Measurements from ENCODE around the gene SLC4A1.

SLC4A1 gene

DNA sequence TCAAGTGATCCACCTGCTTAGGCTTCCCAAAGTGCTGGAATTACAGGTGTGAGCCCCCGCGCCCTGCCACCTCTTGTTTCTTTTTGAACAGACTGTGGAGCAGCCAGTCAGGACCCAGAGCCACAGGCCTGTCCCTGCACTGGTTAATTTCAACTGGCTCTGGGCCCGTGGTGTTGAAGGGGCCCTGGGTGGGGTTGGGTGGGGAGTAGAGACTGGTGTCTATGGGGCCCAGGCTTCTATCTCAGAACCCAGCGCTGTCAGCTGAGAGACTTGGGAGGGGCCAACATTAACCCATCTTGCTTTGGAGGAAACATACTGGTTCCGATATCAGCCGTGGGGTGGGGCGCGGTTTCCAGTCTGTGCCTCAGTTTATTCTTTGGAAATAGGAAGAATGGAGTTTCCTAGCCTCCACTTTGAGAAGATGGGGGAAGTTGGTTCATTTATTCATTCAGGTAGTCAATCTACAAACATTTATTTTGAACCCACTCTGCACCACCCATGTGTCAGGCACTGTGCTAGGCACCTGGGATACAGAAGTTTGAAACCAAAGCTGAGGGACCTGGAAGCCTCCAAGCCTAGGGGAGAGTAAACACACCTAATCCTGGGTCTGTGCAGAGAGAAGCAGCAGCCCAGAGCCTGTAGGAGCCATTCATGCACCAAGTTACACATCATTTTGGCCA is 15.5 kb upstream of the SLC4A1 start:
- no peak for DNase-seq (ENCODE audit: low spot score)

DNA sequence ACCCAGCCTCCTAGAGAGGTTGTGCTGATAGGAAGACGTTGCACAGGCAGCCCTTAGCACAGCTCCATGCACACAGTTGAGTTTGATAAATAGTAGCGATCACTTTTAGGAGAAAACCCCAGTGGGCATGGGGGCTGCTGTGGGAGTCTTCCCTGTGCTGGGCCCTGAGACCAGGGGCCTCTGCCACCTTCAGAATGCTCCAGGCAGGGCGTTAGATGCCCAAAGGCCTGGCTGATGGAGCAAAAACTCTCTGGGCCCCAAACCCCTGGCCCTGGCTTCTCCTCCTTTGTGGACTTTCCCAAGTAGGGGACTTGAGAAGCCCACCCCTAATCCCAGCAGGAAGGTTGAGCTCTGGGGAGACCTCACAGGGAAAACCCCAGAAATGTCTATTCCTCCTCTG is 14.3 kb upstream of the SLC4A1 start:
- no peak for DNase-seq (ENCODE audit: low spot score)

DNA sequence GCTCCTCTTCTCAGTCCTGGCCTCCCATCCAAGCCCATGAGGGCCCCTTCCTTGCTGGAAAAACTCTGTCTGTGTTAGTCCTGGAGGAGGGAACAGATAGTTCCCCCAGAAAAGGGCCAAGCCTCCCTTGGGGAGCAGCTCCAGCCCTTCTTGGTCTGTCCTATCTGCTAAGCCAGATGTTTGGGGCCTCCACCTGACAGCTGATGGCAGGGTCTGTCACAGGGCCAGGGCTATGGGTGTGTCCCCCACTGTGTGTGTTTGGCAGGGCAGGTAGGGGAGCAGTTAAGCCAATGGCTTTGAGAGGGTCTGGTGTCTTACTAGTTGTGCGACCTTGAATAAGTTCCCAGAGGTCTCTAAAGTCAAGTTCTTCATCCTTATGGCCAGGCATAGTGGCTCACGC is 13.6 kb upstream of the SLC4A1 start:
- no peak for DNase-seq (ENCODE audit: low spot score)

DNA sequence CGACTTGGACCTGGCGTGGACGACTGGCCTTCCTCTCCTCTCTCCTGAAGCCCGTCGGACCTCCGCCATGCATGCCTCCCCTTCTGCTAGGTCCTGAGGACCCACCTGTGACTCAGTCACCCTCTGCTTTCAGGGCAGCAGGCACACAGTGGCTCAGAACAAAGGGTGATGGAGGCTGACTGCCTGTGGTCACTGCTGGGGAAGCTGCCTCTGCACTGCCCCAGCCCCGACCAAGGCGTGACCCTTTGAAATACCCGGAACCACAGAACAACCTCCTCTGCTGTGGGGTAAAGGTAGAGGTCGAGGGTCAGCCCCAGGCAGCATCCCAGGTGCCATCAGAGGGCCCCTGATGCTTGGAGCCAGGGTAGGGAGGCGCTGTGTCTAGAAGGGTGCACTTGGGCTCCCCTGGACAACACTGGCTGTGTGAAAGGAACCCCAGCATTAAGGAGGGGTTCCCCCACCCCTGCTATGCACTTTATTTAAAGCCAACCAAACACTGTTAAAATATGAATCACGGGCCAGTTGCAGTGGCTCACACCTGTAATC is 12.5 kb upstream of the SLC4A1 start:
- no peak for DNase-seq (ENCODE audit: low spot score)

DNA sequence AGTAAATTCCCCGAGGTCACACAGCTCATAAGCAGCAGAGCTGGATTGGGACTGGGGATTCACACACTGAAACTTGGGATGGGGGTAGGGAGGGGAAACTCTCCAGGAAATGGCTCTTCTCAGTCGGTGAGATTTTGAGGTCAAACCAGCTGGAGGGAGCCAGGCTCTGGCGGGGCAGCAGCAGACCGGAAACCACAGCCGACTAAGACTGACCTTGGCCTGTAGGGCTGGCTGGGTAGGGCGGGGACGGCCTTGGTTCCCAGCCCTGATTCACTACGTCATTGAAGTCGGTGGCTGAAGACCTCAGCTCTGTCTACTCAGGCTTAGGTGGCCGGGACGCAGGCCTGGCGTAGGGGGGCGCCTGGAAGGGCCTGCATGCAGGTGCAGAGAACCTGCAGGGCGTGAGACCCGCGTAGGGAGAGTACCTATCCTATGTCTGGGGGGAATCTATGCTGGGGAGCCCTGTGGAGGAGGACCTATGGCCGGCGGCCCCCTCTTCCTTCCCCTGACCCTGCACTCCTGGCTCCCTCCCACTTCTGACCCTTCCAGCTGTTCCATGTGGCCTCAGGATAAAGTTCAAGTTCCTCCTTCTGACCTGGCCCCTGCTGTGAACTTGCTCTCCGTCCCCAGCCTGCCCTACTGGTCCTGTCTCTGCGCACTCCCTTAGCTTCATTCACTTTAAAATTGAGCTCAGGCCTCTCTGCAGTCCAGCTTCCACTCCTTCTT is 11.9 kb upstream of the SLC4A1 start:
- DNase-seq (ENCODE audit: low spot score), result no peak

DNA sequence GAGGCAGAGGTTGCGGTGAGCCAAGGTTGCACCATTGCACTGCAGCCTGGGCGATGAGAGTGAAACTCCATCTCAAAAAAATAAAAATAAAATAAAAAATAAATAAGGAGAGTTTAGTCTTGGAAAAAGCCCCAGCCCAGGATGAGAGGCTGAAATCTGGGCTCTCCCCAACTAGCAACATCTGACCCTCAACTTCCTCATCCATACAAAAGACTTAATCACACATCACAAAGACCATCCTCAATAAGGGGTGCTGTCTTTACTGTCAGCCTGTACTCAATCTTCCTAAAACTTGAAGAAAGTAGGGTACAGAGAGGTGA is 11.4 kb upstream of the SLC4A1 start:
- no peak for DNase-seq (ENCODE audit: low spot score)

DNA sequence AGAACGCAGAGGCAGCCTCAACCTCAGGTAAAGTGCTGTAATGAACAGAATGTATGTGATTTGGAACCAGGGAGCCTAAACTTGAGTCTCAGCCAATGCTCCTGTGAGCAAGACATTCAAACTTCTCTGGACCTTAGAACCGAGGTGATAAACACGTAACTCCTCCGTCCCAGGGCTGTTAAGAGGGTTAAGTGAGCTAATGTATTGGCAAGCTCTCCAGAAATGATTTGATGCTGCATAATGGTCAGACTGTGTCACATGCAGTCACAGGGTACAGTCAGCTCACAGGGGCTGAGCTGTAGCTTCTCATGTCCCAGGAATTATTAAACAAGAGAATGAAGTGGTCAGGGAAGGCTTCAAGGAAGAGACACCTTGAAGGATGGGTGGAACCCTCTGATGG is 10.0 kb upstream of the SLC4A1 start:
- no peak for DNase-seq (ENCODE audit: low spot score)

DNA sequence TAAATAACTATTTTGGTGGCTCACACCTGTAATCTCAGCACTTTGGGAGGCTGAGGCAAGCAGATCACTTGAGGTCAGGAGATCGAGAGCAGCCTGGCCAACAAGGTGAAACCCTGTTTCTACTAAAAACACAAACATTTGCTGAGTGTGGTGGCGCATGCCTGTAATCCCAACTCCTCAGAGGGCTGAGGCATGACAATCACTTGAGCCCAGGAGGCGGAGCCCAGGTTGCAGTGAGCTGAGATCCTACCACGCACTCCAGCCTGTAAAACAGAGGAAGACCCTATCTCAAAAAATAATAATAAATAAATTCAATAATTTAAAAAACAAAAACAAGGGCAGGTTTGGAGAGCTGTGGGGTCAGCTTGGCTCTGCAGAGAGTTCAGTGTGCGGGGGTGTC is 5.7 kb upstream of the SLC4A1 start:
- no peak for DNase-seq (ENCODE audit: low spot score)

DNA sequence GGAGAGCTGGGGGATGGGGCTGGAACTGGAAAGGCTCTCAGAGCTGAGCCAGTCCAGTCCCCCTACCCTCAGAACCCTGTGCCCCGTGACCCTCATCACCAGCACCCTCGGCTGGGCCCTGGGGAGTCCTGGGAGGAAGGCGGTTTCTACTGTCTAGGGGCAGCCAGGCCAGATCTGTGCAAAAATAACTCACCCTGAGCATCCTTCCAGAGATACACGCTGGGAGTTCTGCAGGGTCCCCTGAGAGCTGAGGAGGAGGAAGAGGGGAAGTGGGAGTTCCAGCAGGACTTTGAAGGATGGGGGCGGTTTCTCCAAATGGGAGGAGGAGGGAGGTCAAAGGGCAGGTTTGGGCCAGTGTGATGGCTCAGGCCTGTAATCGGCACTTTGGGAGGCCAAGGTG is 5.0 kb upstream of the SLC4A1 start:
- no peak for DNase-seq (ENCODE audit: low spot score)

DNA sequence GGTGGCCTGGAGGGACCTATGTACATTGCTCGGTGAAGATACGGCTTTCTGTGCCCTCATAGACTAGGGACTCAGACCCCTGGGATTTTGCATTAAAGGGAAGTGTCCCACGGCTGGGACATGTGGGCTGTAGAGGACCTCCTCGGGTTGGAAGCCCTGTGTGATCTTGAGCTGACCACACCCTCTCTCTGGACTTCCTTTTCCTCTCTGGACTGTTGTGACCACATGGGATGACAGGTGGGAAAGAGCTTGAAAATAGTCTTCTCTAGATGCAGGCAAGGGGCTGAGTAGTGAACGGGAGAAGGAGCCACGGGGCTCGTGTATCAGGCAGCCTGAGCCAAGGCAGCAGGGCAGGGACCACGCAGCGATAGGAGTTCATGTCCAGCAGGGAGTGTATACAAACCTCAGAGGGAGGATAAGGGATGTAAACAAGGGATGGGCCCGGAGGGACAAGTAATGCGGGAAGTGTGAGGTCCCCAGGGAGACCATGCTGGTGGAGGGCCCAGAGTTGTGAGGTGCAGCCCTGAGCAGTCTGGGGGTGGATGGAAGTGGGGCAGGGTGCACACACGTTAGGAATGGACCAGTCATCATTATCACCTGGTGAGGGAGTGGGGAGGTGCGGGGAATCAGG is 4.5 kb upstream of the SLC4A1 start:
- DNase-seq (ENCODE audit: low spot score), result no peak

DNA sequence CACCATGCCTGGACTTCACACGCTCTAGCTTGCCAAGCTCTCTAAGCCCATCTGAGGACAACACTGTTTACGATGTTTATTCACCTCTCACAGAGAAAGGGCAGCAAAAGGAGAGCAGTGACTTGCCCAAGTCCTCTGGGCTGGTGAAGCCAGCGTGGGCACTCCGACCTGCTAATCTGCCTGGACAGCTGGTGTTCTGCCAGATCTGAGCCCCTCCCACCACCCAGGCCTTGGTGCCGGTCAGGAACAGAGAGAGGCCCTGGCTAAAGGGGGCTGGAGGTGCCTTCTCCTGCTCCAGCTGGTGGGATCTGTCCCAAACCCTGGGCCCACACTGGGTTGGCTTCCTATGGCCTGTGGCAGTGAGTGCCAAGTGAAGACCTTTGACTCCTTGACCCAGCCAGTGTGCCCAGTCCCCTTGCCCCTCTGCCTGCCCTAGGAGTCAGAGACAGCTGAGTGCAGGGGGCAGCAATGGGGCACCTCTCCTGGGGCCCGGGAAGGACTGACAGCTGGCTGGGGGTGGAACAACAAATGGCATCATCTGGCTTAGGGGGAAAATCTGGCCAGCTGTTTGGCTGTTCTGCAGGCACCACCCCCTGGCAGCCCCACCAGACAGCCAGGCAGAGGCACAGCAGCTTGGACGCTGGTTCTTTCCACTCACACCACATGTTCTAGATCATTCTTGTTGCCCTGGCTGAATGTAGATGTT is 1.8 kb upstream of the SLC4A1 start:
- peak; percentile 3 for DNase-seq (ENCODE audit: low spot score)

DNA sequence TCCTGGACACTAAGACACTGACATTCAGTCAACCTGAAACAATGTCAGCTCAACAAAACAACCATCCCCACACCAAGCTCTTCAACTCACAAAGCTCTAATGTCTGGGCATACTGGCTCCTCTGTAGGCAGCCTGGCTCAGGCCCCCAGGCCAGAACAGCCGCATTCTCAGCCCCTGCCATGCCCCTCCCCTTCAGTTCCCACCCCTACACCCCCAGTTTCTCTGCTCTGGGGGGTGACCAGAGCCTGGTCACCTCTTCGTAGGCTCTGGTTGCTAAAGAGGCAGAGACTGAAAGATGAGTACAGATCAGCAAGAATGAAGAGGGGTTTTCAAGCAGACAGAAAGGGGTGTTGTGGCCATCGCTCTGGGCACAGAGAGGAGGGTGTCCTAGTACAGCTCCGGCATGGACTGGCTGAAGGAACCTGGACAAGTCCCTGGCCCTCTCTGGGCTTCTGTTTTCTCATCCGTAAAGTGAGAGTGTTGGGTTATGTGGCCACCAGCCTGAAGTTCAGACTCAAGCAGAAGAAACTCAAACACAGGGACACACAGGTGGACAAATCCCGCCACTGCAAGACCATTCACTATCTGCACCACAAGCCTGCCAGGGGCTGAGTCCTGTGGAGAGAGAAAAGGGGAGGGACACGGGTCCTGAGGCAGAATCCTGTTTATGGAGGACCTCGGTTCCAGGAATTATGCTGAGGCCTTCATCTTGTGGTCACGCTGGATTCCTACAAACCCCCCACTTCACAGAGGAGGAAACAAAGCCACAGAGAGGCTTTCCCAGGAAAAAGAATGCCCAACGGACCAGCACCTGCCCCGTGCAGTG is 987 bp upstream of the SLC4A1 start:
- DNase-seq (ENCODE audit: low spot score), result peak; percentile 18

DNA sequence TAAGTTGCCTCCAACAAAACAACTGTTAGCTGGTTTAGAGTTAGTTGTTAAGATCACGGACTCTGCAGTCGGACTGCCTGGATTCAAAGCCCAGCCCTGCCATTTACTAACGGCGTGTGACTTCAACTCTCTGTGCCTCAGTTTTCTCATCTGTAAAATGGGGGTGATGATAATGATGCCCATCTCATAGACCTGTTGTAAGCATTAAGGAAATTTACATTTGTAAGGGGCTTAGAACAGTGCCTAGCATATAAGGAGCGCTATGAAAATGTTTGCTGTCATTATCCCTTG is 825 bp downstream of the SLC4A1 start:
- no peak for DNase-seq (ENCODE audit: low spot score)

DNA sequence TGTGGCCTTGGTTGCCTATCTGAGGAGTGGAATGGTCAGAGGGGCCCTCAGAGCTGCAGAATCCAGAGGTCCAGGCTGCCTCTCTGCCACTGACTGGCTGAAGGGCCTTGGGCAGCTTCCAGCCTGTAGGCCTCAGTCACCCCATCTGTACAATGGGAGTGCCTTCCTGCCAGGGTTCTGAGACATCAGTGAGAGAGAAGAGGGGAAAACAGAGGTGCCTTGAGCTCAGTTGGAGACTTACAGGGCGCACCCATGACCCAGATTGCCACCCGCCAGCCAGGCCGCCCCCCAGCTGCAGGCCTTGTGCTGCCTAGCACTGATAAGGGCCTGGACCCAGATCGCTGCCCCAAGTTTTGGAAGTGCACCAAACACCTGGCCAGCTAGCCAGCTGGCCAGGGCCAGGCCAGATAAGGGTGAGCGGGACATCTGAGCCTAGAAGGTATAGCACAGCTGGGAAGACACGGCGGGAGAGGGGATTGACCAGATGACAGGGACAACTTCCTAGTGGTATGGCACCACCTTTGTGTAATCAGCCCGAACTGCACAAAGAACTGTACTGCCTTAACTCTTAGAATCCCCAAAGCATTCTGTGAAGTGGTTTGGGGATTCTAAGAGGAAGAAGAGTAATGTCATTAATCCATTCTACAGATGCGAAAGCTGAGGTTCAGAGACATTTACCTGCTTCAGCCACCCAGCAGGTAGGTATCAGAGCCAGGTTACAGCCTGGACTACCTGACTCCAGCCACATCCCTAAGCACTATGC is 1.4 kb downstream of the SLC4A1 start:
- DNase-seq (ENCODE audit: low spot score), result no peak

DNA sequence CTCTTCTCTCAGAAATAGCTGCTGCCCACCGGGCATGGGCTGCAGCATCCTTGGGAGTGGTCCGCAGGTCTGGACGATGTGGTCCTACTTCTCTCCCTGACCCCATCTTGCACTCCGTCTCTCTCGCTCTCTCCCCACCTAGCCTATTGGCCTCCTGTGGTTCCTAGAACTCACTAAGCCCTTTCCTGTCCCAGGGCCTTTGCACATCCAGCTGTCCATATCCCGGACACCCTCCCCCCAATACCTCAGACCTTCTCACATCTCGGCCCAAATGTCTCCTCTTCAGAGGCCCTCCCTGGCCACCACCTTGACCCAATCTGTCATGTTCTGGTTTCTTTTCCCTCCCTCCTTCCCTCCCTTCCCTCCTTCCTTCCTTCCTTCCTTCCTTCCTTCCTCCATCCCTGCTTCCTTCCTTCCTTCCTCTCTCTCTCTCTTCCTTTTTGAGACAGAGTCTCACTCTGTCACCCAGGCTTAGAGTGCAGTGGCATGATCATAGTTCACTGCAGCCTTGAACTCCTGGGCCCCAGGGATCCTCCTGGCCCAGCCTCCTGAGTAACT is 4.5 kb downstream of the SLC4A1 start:
- DNase-seq (ENCODE audit: low spot score), result no peak

DNA sequence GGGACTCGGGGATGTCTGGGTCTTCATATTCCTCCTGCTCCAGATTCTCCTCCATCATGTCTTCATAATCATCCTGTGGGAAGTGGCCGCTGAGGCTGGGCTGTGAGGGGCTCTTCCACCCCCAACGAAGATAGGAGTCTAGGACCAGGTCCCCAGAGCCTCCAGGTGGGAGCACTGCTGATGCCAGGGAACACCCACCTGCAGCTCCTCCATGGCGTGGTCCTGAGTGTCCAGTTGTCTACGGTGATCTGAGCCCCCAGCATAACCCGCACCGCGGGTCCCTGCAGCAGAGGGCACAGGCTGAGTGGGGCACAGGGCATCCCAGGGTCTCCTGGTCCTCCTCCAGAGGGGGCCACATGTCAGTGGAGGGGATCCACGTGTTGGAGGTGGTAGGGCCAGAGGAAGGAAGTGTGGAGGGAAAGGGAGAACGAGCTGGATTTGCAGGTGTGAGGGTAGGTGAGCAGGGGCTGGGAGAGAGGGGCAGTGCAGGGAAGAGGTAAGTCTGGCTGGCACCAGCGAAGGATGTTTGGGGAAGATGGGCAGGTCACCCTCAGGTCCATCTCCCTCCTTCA is 5.2 kb downstream of the SLC4A1 start:
- no peak for DNase-seq (ENCODE audit: low spot score)

DNA sequence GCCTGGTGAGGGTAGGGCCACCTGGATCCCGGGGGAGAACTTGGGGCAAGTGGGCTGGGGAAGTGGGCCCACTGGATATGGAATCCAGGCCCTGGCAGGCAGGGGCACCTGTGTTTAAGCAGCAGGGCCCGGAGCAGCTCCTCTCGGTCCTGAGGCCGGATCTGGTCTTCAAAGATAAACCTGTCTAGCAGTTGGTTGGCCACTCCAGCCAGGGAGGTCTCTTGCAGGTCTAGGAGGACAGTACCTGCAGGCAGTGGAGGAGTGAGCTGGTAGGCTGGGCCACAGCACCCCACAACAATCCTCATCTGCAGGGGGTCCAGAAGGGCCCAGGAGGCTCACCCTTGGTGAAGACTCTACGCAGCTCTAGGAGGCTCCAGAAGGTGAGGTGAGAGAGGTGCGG is 7.6 kb downstream of the SLC4A1 start:
- no peak for DNase-seq (ENCODE audit: low spot score)

DNA sequence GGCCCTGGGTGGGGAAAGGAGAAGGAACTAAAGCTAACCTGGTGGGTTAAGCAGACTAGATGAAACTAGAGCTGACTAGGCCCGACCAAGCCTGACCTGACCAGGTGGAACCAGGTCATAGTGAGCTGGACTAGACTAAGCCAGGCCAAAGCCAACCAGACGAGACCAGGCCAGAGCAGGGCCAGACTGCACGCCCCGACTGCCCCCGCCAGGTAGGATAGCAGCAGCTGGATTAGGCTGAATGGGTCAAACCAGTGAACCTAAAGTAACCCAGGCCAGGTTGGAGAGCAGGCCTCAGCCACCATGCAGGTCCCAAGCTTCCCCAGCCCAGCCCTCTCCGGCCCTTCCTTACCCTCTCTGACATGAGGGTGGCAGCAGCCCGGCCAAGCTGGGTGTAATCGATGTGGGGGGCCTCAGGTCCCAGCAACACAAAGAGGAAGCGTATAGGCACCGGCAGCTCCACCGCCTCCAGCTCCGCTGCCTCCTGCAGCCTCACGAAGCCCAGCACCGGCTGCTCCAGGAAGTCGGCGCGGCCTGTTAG is 9.1 kb downstream of the SLC4A1 start:
- no peak for DNase-seq (ENCODE audit: low spot score)

DNA sequence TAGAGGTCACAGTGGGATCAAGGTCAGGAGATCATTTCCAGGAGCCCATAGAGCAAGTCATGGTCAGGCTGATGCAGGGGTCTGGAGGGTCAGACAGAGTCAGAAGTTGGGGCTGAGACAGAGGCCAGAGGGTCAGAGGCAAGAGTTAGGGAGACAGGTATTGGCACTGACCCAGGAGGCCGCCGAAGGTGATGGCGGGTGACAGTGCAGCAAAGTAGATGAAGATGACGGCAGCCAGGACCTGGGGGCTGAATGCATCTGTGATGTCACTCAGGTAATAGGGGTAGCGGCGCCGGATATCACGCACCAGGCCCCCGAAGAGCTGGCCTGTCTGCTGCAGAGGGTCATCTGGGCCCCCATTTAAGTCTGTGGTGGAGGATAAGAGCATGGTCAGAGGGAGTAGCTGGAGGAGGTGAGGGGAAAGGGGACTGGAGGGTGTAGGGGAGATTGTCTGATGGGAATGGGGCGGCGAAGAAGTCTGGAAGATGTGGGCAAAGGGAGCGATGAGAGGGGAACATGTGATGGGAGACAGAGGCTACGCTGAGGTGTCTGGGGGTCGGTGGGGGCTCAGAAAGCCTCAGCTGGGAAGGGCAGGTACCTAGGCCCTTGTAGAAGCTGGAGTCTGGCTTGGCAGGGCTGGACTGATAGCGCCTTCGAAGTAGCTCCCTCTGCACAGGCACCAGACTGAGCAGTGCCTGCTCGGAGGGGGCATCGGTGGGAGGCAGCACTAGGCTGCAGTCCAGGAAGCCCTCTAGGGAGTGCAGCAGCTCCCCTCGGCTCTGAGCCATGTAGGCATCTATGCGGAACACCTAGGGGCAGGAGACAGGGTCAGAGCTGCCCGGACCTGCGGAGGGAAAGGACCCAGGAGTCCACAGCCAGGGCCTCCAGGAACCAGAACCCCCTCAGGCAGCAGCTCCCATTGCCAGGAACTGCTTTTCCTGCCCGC is 9.8 kb downstream of the SLC4A1 start:
- DNase-seq (ENCODE audit: low spot score), result no peak

All from HuH-7.5 (cell line).